Keratinocyte (primary cell): ENCODE measurements around the gene PTPRD.

Experiments used
- EZH2 ChIP-seq: IDR thresholded peaks from one replicate; pipeline ENCODE4 v1.6.1; 2012; ENCODE audit warnings: inconsistent platforms, mild to moderate bottlenecking, low read length, moderate library complexity
- TF ChIP-seq, protein P1 (sequence below), 3 experiments: IDR thresholded peaks in 1 of 3; conservative IDR thresholded peaks in 1 of 3; optimal IDR thresholded peaks in 1 of 3; 2 replicates in 2 of 3; 3 replicates in 1 of 3; pipeline versions ENCODE3 to v1.5.1; 2011; ENCODE audit warnings: low read length in 3 of 3, mild to moderate bottlenecking in 3 of 3, moderate library complexity in 2 of 3, control low read depth in 1 of 3, inconsistent platforms in 1 of 3; ENCODE audit not compliant: insufficient read depth in 2 of 3; ENCODE audit errors: extremely low read depth in 1 of 3

DNA sequence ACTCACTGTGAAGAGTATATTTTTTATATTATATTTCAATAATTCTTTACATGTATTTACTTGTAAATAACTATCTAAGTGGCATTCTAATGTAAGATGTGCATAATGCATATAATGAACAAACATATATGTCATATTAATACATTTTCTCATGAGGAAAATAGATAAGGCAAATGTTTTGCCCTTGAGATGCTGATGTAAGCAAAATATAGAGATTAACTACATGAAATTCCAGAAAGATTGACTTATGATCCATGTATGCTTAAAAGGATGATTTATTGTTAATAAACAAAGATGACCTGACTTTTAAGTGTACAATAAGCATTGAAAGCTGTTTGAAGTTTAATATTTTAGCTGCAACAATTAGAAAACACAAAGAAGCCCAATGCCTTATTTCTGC lies 559.9 kb downstream of the PTPRD start:
- TF ChIP-seq, protein P1, sequence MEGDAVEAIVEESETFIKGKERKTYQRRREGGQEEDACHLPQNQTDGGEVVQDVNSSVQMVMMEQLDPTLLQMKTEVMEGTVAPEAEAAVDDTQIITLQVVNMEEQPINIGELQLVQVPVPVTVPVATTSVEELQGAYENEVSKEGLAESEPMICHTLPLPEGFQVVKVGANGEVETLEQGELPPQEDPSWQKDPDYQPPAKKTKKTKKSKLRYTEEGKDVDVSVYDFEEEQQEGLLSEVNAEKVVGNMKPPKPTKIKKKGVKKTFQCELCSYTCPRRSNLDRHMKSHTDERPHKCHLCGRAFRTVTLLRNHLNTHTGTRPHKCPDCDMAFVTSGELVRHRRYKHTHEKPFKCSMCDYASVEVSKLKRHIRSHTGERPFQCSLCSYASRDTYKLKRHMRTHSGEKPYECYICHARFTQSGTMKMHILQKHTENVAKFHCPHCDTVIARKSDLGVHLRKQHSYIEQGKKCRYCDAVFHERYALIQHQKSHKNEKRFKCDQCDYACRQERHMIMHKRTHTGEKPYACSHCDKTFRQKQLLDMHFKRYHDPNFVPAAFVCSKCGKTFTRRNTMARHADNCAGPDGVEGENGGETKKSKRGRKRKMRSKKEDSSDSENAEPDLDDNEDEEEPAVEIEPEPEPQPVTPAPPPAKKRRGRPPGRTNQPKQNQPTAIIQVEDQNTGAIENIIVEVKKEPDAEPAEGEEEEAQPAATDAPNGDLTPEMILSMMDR (optimal IDR thresholded peaks at IDR 0.05 in 1 of 3, IDR thresholded peaks at IDR 0.05 in 1 of 3, conservative IDR thresholded peaks at IDR 0.05 in 1 of 3; ENCODE audit: extremely low read depth in 1 of 3, insufficient read depth in 2 of 3, low read length in 3 of 3), result no peak
- TF ChIP-seq EZH2, result no peak
